ENCODE data around the gene SLC6A9.

- TF ChIP-seq, protein P1, sequence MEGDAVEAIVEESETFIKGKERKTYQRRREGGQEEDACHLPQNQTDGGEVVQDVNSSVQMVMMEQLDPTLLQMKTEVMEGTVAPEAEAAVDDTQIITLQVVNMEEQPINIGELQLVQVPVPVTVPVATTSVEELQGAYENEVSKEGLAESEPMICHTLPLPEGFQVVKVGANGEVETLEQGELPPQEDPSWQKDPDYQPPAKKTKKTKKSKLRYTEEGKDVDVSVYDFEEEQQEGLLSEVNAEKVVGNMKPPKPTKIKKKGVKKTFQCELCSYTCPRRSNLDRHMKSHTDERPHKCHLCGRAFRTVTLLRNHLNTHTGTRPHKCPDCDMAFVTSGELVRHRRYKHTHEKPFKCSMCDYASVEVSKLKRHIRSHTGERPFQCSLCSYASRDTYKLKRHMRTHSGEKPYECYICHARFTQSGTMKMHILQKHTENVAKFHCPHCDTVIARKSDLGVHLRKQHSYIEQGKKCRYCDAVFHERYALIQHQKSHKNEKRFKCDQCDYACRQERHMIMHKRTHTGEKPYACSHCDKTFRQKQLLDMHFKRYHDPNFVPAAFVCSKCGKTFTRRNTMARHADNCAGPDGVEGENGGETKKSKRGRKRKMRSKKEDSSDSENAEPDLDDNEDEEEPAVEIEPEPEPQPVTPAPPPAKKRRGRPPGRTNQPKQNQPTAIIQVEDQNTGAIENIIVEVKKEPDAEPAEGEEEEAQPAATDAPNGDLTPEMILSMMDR (IDR thresholded peaks at IDR 0.05; ENCODE audit: poor library complexity), result no peak
- no peak for TF ChIP-seq EZH2 (IDR thresholded peaks at IDR 0.05; ENCODE audit: borderline replicate concordance)
Observed at GRCh38 chr1:44013949-44014348, 17.3 kb downstream of the SLC6A9 start.

All from hepatocyte (in vitro differentiated cells).